Measurements from ENCODE around the gene KRT40. TPM values are rescaled to one million over a fixed set of nuclear protein-coding genes. Genes with fewer than 3 reads are reported as not detected.

KRT40 gene
- total RNA-seq, 1 experiment from 2014 or later: not detected

- Histone ChIP-seq H3K9me2 (ENCODE audit: insufficient read depth) (no peaks in the 10 kb centered on the region), H3K4me3 (replicated peaks in 1 of 2; ENCODE audit: low read depth in 1 of 2, low read length in 2 of 2) (no peak overlapping the region), H3K9me3 (ENCODE audit: control insufficient read depth in 1 of 2, insufficient read depth in 1 of 2, low read depth in 1 of 2, low read length in 2 of 2) (no peaks in the 10 kb centered on the region), H3K27ac (ENCODE audit: low read depth, low read length) (no peak overlapping the region), H2AFZ (ENCODE audit: low read depth, low read length, poor library complexity, severe bottlenecking) (peak overlapping the region; percentile 17), H3K4me1 (ENCODE audit: control insufficient read depth in 1 of 2, insufficient read depth in 2 of 2, low read length in 2 of 2) (peaks cover 0 to 6% of the 10 kb centered on the region in 2 experiments; a peak in 1 of 4 replicates), H3K79me2 (ENCODE audit: insufficient read depth, low read length) (no peaks in the 10 kb centered on the region), H3K36me3 (ENCODE audit: control insufficient read depth in 1 of 2, insufficient read depth in 2 of 2, low read length in 2 of 2) (no peaks in the 10 kb centered on the region), H3K9ac (ENCODE audit: low read length) (no peak overlapping the region), H3K4me2 (ENCODE audit: low read length) (no peak overlapping the region), H3K27me3 (ENCODE audit: insufficient read depth, low read length) (no peaks in the 10 kb centered on the region), H4K20me1 (ENCODE audit: insufficient read depth) (no peaks in the 10 kb centered on the region)
- no TSS peak for BruUV-seq (replicated peaks)
- ATAC-seq: no peak
- DNase-seq (ENCODE audit: low read depth, low spot score): no peak
- ChIA-PET RAD21 (ENCODE audit: low non-redundant PET in 1 of 2, low total read pairs in 2 of 2, uncharacterized antibody in 2 of 2, unreplicated experiment in 2 of 2) (no interaction called here), POLR2A (no interaction called here), CTCF (no interaction called here)
- TF ChIP-seq SIN3A (IDR thresholded peaks at IDR 0.05; ENCODE audit: low read depth) (no peak), YY1 (IDR thresholded peaks at IDR 0.05; ENCODE audit: extremely low read depth, insufficient replicate concordance, low read depth, low read length) (no peak), CTCF (IDR thresholded peaks at IDR 0.05 in 2 of 3, conservative IDR thresholded peaks at IDR 0.05 in 1 of 3; ENCODE audit: borderline replicate concordance in 1 of 3, insufficient read depth in 1 of 3, low read depth in 2 of 3, low read length in 2 of 3) (no peak), EGR1 (IDR thresholded peaks at IDR 0.05; ENCODE audit: low read depth) (no peak), CBX3 (IDR thresholded peaks at IDR 0.05; ENCODE audit: low read depth) (no peak), POLR2A (IDR thresholded peaks at IDR 0.05; ENCODE audit: borderline replicate concordance, extremely low read depth, insufficient read depth, insufficient read length) (no peak), CEBPB (IDR thresholded peaks at IDR 0.05; ENCODE audit: low read depth) (0 out of 2 replicates have a peak, but pooled peaks have one; percentile 25), ELF1 (IDR thresholded peaks at IDR 0.05; ENCODE audit: borderline replicate concordance, low read depth) (no peak)
- intact Hi-C loops (cut with micrococcal nuclease): no loop called here
Observed at GRCh38 chr17:41013606-41014005, 29.5 kb upstream of the KRT40 start.

DNA sequence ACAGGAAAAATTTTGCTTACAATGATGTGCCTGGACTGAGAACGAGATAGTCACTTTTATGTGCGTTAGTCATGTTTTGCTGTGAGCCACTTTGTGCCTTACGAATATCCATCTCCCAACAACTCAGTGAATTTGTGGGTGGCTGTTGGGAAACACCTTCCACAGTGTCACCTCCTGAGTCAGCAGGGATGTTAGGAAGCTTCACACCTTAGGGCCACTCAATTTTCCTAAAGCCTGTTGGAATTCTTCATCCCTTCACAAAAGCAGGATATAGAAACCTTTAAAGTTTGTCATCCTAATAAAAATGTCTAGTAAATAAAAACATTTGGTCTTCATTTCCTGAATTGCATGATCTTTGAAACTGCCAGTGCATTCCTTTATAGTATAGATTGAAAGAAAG, 29.1 kb upstream of the KRT40 start:
- no peaks in the 10 kb centered on the region for H3K79me2 ChIP-seq (ENCODE audit: insufficient read depth, low read length)
- H2AFZ ChIP-seq (ENCODE audit: low read depth, low read length, poor library complexity, severe bottlenecking): peak overlapping the region; percentile 17
- H3K4me3 ChIP-seq (replicated peaks in 1 of 2; ENCODE audit: low read depth in 1 of 2, low read length in 2 of 2): no peak overlapping the region
- no peak for ATAC-seq
- no peak overlapping the region for H3K27ac ChIP-seq (ENCODE audit: low read depth, low read length)
- no peaks in the 10 kb centered on the region for H3K9me3 ChIP-seq (ENCODE audit: control insufficient read depth in 1 of 2, insufficient read depth in 1 of 2, low read depth in 1 of 2, low read length in 2 of 2)
- intact Hi-C loops (cut with micrococcal nuclease): no loop called here
- no peaks in the 10 kb centered on the region for H3K36me3 ChIP-seq (ENCODE audit: control insufficient read depth in 1 of 2, insufficient read depth in 2 of 2, low read length in 2 of 2)
- ChIA-PET RAD21 (ENCODE audit: low non-redundant PET in 1 of 2, low total read pairs in 2 of 2, uncharacterized antibody in 2 of 2, unreplicated experiment in 2 of 2) (no interaction called here), POLR2A (no interaction called here), CTCF (no interaction called here)
- H3K27me3 ChIP-seq (ENCODE audit: insufficient read depth, low read length): no peaks in the 10 kb centered on the region
- H4K20me1 ChIP-seq (ENCODE audit: insufficient read depth): no peaks in the 10 kb centered on the region
- no peak overlapping the region for H3K4me2 ChIP-seq (ENCODE audit: low read length)
- no TSS peak for BruUV-seq (replicated peaks)
- H3K9ac ChIP-seq (ENCODE audit: low read length): no peak overlapping the region
- peaks cover 0 to 6% of the 10 kb centered on the region in 2 experiments; a peak in 1 of 4 replicates for H3K4me1 ChIP-seq (ENCODE audit: control insufficient read depth in 1 of 2, insufficient read depth in 2 of 2, low read length in 2 of 2)
- no peaks in the 10 kb centered on the region for H3K9me2 ChIP-seq (ENCODE audit: insufficient read depth)
- no peak for DNase-seq (ENCODE audit: low read depth, low spot score)
- TF ChIP-seq CBX3 (IDR thresholded peaks at IDR 0.05; ENCODE audit: low read depth): no peak
- no peak for TF ChIP-seq SP1 (IDR thresholded peaks at IDR 0.05; ENCODE audit: low read depth)
- TF ChIP-seq, protein P1, sequence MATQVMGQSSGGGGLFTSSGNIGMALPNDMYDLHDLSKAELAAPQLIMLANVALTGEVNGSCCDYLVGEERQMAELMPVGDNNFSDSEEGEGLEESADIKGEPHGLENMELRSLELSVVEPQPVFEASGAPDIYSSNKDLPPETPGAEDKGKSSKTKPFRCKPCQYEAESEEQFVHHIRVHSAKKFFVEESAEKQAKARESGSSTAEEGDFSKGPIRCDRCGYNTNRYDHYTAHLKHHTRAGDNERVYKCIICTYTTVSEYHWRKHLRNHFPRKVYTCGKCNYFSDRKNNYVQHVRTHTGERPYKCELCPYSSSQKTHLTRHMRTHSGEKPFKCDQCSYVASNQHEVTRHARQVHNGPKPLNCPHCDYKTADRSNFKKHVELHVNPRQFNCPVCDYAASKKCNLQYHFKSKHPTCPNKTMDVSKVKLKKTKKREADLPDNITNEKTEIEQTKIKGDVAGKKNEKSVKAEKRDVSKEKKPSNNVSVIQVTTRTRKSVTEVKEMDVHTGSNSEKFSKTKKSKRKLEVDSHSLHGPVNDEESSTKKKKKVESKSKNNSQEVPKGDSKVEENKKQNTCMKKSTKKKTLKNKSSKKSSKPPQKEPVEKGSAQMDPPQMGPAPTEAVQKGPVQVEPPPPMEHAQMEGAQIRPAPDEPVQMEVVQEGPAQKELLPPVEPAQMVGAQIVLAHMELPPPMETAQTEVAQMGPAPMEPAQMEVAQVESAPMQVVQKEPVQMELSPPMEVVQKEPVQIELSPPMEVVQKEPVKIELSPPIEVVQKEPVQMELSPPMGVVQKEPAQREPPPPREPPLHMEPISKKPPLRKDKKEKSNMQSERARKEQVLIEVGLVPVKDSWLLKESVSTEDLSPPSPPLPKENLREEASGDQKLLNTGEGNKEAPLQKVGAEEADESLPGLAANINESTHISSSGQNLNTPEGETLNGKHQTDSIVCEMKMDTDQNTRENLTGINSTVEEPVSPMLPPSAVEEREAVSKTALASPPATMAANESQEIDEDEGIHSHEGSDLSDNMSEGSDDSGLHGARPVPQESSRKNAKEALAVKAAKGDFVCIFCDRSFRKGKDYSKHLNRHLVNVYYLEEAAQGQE (IDR thresholded peaks at IDR 0.05; ENCODE audit: low read depth): no peak
- TF ChIP-seq CTCF (IDR thresholded peaks at IDR 0.05 in 2 of 3, conservative IDR thresholded peaks at IDR 0.05 in 1 of 3; ENCODE audit: borderline replicate concordance in 1 of 3, insufficient read depth in 1 of 3, low read depth in 2 of 3, low read length in 2 of 3): no peak
- no peak for TF ChIP-seq EZH2phosphoT487 (IDR thresholded peaks at IDR 0.05; ENCODE audit: borderline replicate concordance)
- no peak for TF ChIP-seq ZNF274 (IDR thresholded peaks at IDR 0.05; ENCODE audit: low read depth, low read length)
- no peak for TF ChIP-seq ATF3 (IDR thresholded peaks at IDR 0.05)

Measured in HCT116 (cell line).